ENCODE measurements around the gene BAK1. TPM values are rescaled to one million over a fixed set of nuclear protein-coding genes. Genes with fewer than 3 reads are reported as not detected.

The BAK1 gene
- total RNA-seq, 1 experiment from 2014 or later, result 23.7 TPM

DNA sequence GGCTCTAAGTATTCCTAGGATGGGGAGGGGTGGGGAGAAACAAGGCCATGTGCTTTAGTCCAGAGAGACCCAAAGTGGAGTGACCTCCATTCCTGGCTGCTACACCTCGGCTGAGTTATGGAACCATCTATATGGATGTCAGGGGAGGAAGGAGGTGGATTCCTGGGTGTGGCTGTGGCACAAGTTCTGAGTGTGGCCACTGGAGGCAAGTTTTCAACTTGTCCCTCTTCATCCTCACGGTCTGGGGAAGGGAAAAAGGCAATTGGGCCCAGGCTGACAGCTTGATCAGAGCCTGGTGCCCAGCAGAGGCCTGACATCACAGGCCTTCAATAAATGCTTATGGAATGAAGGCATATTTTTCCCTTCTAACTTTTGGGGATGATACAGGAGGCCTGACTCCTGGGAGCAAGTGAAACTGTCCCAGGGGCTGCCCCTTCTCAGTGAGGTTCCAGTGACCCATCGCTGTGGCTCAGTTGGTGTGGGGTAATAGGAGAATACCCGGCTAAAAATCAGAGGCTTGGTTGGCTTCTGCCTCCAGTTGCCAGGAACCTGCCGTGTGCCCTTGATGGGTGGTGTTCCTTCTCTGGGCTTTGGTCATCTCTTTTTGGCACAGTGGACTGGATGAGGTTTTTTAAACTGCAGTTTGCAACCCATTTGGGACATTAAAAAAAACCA lies 39.2 kb upstream of the BAK1 start:
- Histone ChIP-seq H3K27ac (ENCODE audit: low read length) (no peak overlapping the region), H3K9me2 (replicated peaks; ENCODE audit: low read length) (no peaks in the 10 kb centered on the region), H3K4me1 (ENCODE audit: insufficient read depth, low read length) (peaks cover 29% of the 10 kb centered on the region), H3K4me2 (ENCODE audit: low read length) (peak overlapping the region; percentile 83), H3K9me3 (ENCODE audit: low read length) (no peaks in the 10 kb centered on the region), H3K27me3 (ENCODE audit: low read length) (no peaks in the 10 kb centered on the region), H3K9ac (ENCODE audit: low read length) (no peak overlapping the region), H3K4me3 (ENCODE audit: low read length) (peak overlapping the region; percentile 99; the same call in 1 of the 2 replicates), H3F3A (ENCODE audit: low read length, unreplicated experiment) (no peaks in the 10 kb centered on the region), H3K36me3 (ENCODE audit: low read depth, low read length) (peaks cover 3% of the 10 kb centered on the region; the same call in 1 of the 2 replicates), H3K79me2 (ENCODE audit: low read length) (peaks cover 31% of the 10 kb centered on the region), H2AFZ (ENCODE audit: low read length) (0 out of 2 replicates have a peak overlapping the region, but pooled peaks have one; percentile 78), H4K20me1 (ENCODE audit: low read length) (peaks cover 23% of the 10 kb centered on the region; the same call in 1 of the 2 replicates)
- ChIA-PET POLR2A (ENCODE audit: unreplicated experiment) (no interaction called here), CTCF (no interaction called here)
- DNase-seq, result no peak
- no peak for ATAC-seq
- BruUV-seq (replicated peaks), result no TSS peak
- intact Hi-C loops (cut with micrococcal nuclease), result no loop called here
- TF ChIP-seq EZH2 (IDR thresholded peaks at IDR 0.05; ENCODE audit: low read length, unreplicated experiment) (no peak), EZH2phosphoT487 (IDR thresholded peaks at IDR 0.05; ENCODE audit: borderline replicate concordance, low read length) (no peak), CTCF (conservative IDR thresholded peaks at IDR 0.05; ENCODE audit: low read depth, low read length) (no peak)

DNA sequence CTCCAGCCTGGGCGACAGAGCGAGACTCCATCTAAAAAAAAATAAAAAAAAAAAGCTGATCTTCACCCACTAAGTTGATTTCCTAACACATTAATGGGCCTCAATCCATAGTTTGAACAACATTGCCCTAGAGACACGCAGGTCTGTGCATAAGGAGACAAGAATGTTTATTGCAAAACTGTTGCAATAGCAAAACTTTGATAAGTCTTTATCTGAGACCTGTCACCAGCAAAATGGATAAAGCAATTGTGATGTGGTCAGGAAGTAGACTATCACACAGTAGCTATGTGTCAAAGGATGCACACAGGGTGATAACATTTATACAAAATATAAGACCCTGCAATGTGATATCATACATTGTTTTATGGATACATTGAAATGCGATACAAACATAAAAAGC lies 36.8 kb upstream of the BAK1 start:
- peaks cover 7% of the 10 kb centered on the region for H3K79me2 ChIP-seq (ENCODE audit: low read length)
- intact Hi-C loops (cut with micrococcal nuclease), result no loop called here
- H3K27me3 ChIP-seq (ENCODE audit: low read length), result no peaks in the 10 kb centered on the region
- BruUV-seq (replicated peaks), result no TSS peak
- POLR2A ChIA-PET (ENCODE audit: unreplicated experiment), result no interaction called here
- no peaks in the 10 kb centered on the region for H3K9me3 ChIP-seq (ENCODE audit: low read length)
- H3K4me1 ChIP-seq (ENCODE audit: insufficient read depth, low read length), result peaks cover 18% of the 10 kb centered on the region
- H3K4me3 ChIP-seq (ENCODE audit: low read length), result no peak overlapping the region
- DNase-seq (no peak), ATAC-seq (no peak)
- no peak overlapping the region for H3K27ac ChIP-seq (ENCODE audit: low read length)
- H2AFZ ChIP-seq (ENCODE audit: low read length), result no peak overlapping the region
- H3K9ac ChIP-seq (ENCODE audit: low read length), result no peak overlapping the region
- no peak for TF ChIP-seq EZH2phosphoT487 (IDR thresholded peaks at IDR 0.05; ENCODE audit: borderline replicate concordance, low read length)
- no peak for TF ChIP-seq EZH2 (IDR thresholded peaks at IDR 0.05; ENCODE audit: low read length, unreplicated experiment)
- TF ChIP-seq CTCF (conservative IDR thresholded peaks at IDR 0.05; ENCODE audit: low read depth, low read length), result no peak
- no peak overlapping the region for H3K4me2 ChIP-seq (ENCODE audit: low read length)
- no peaks in the 10 kb centered on the region for H3F3A ChIP-seq (ENCODE audit: low read length, unreplicated experiment)
- no peaks in the 10 kb centered on the region for H3K36me3 ChIP-seq (ENCODE audit: low read depth, low read length)
- CTCF ChIA-PET, result interaction anchor here (0.7 kb wide), 1 partner anchor 27 kb away, joined by 7 read pairs; no protein-coding TSS in a partner anchor
- no peaks in the 10 kb centered on the region for H4K20me1 ChIP-seq (ENCODE audit: low read length)
- H3K9me2 ChIP-seq (replicated peaks; ENCODE audit: low read length), result no peaks in the 10 kb centered on the region

DNA sequence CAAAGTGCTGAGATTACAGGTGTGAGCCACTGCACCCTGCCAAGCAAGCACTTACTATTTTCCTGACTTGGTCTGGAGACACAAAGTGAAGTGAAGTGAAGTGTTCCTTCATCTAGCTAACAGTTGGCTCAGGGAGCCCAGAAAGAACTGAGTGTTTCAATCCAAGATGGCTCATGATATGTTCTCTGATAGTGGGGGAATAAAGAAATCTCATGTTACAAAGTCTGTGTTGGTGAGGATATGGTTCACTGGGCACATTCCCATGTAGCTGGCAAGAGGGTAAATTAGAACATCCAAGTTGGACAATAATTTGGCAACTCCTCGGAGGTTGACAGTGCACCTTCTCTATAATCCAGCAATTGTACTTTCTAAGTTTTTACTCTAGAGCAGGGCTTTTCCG lies 36.0 kb upstream of the BAK1 start:
- H3K79me2 ChIP-seq (ENCODE audit: low read length), result no peaks in the 10 kb centered on the region
- H3K4me2 ChIP-seq (ENCODE audit: low read length), result no peak overlapping the region
- no peaks in the 10 kb centered on the region for H3K36me3 ChIP-seq (ENCODE audit: low read depth, low read length)
- no peak for DNase-seq
- no peaks in the 10 kb centered on the region for H4K20me1 ChIP-seq (ENCODE audit: low read length)
- H3F3A ChIP-seq (ENCODE audit: low read length, unreplicated experiment), result no peaks in the 10 kb centered on the region
- H3K9me2 ChIP-seq (replicated peaks; ENCODE audit: low read length), result no peaks in the 10 kb centered on the region
- ATAC-seq, result no peak
- H3K9me3 ChIP-seq (ENCODE audit: low read length), result no peaks in the 10 kb centered on the region
- POLR2A ChIA-PET (ENCODE audit: unreplicated experiment), result no interaction called here
- CTCF ChIA-PET, result interaction anchor here (0.6 kb wide), 1 partner anchor 545 kb away, joined by 6 read pairs; no protein-coding TSS in a partner anchor
- H3K27me3 ChIP-seq (ENCODE audit: low read length), result no peaks in the 10 kb centered on the region
- H3K9ac ChIP-seq (ENCODE audit: low read length), result no peak overlapping the region
- no peak overlapping the region for H3K4me3 ChIP-seq (ENCODE audit: low read length)
- intact Hi-C loops (cut with micrococcal nuclease), result no loop called here
- TF ChIP-seq EZH2 (IDR thresholded peaks at IDR 0.05; ENCODE audit: low read length, unreplicated experiment) (no peak), CTCF (conservative IDR thresholded peaks at IDR 0.05; ENCODE audit: low read depth, low read length) (no peak), EZH2phosphoT487 (IDR thresholded peaks at IDR 0.05; ENCODE audit: borderline replicate concordance, low read length) (no peak)
- peaks cover 18% of the 10 kb centered on the region for H3K4me1 ChIP-seq (ENCODE audit: insufficient read depth, low read length)
- BruUV-seq (replicated peaks), result no TSS peak
- no peak overlapping the region for H3K27ac ChIP-seq (ENCODE audit: low read length)
- no peak overlapping the region for H2AFZ ChIP-seq (ENCODE audit: low read length)

Measured in PC-3 (cell line).